GM06990 (cell line): Measurements from ENCODE around the gene NBEA.

Source experiments
- DNase-seq: peaks from one replicate; pipeline ENCODE4 v3.0.0-alpha.2; 2011; ENCODE audit not compliant: insufficient read length; ENCODE audit errors: extremely low read depth
- H3K27me3 ChIP-seq: replicated peaks from 2 replicates; pipeline ENCODE4 v1.6.0; 2011; ENCODE audit warnings: low read length; ENCODE audit not compliant: control insufficient read depth, insufficient read depth
- H3K36me3 ChIP-seq: 2 replicates; pipeline ENCODE4 v1.5.1; 2011; ENCODE audit warnings: low read length; ENCODE audit not compliant: control insufficient read depth, insufficient read depth
- H3K4me3 ChIP-seq: replicated peaks from 2 replicates; pipeline ENCODE4 v1.5.1; 2011; ENCODE audit warnings: low read depth, mild to moderate bottlenecking, control low read depth, low read length
- CTCF ChIP-seq: IDR thresholded peaks from 2 replicates; pipeline ENCODE4 v1.5.1; 2011; ENCODE audit warnings: low read length, control low read depth, mild to moderate bottlenecking, inconsistent platforms; ENCODE audit not compliant: insufficient read depth, poor library complexity, severe bottlenecking

Gene NBEA

GRCh38 chr13:35216131-35216530, 274.1 kb downstream of the NBEA start:
- H3K36me3 ChIP-seq = no peaks in the 10 kb centered on the region
- DNase-seq = no peak
- no peaks in the 10 kb centered on the region for H3K27me3 ChIP-seq
- no peak overlapping the region for H3K4me3 ChIP-seq
- no peak for TF ChIP-seq CTCF

GRCh38 chr13:35219021-35219420, 277.0 kb downstream of the NBEA start:
- no peaks in the 10 kb centered on the region for H3K36me3 ChIP-seq

GRCh38 chr13:35225159-35225558, 283.1 kb downstream of the NBEA start:
- H3K36me3 ChIP-seq = no peaks in the 10 kb centered on the region
- no peaks in the 10 kb centered on the region for H3K27me3 ChIP-seq
- no peak overlapping the region for H3K4me3 ChIP-seq
- TF ChIP-seq CTCF = no peak
- DNase-seq = no peak

More at GRCh38 chr13:35219021-35219420, 277.0 kb downstream of the NBEA start:
- no peak for DNase-seq
- TF ChIP-seq CTCF = no peak
- H3K27me3 ChIP-seq = no peaks in the 10 kb centered on the region
- H3K4me3 ChIP-seq = no peak overlapping the region

GRCh38 chr13:35225582-35225981, 283.5 kb downstream of the NBEA start:
- no peak for DNase-seq
- Histone ChIP-seq H3K4me3 (no peak overlapping the region), H3K36me3 (no peaks in the 10 kb centered on the region), H3K27me3 (no peaks in the 10 kb centered on the region)
- TF ChIP-seq CTCF = no peak

GRCh38 chr13:35228536-35228935, 286.5 kb downstream of the NBEA start:
- no peaks in the 10 kb centered on the region for H3K27me3 ChIP-seq
- TF ChIP-seq CTCF = no peak
- no peaks in the 10 kb centered on the region for H3K36me3 ChIP-seq
- no peak for DNase-seq
- H3K4me3 ChIP-seq = no peak overlapping the region

- DNase-seq = no peak
- no peak for TF ChIP-seq CTCF
- H3K36me3 ChIP-seq = no peaks in the 10 kb centered on the region
- no peak overlapping the region for H3K4me3 ChIP-seq
- H3K27me3 ChIP-seq = no peaks in the 10 kb centered on the region
These were observed 289.4 kb downstream of the NBEA start for GRCh38 chr13:35231426-35231825.
